CD4-positive, alpha-beta T cell treated with Interferon gamma for 1 hour (primary cell): ENCODE measurements around the gene CAPN13.
A peak's percentile ranks its signal among the peaks of the same experiment; 100 is the strongest.

Experiments used
- DNase-seq: peaks from one replicate; pipeline ENCODE4 v3.0.0-alpha.2; 2020

The CAPN13 gene

DNA sequence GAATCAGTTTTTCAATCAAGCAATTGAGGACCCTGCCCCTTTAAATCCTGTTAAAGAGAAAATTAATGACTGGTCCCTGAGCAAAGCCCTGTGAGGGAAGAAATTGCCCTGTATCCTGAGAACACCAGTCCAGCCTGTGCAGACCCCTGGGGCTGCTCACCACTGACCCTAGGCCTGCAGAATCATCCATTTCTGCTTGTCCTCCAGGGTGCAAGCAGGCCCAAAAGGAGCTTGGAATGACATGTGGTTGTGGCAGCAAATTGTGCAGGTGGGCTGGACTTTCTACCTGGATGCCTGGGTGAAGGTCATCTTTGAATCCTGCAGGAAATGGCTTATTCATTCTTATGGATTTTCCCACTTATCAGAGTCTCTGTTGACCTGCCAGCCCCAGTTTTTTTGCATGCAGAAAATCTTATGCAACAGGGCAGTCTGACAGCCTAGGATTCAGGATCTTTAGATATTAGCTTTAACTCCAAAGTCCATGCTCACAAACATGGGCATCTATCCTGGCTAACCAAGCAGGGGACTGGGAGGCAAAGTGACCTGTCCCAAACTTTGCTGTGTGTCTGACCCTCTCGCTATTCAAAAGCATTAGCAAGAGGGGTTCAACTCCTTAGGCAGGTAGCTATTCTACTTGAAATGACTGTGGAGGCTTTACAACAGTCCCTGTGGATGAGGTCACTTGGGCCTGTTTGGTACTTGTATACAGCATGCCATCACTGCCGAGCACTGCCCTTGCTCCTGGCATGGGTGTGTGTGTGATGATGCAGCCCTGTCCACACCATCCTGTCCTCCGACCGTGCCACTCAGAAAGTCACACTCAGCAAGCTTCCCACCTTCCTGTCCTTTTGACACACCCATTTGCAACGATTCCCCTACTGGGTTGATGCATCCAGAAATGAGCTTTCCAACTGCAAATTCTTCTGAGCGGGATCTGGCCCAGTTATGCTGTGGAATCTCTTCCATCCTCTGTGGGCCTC is 85.3 kb downstream of the CAPN13 start:
- no peak for DNase-seq

DNA sequence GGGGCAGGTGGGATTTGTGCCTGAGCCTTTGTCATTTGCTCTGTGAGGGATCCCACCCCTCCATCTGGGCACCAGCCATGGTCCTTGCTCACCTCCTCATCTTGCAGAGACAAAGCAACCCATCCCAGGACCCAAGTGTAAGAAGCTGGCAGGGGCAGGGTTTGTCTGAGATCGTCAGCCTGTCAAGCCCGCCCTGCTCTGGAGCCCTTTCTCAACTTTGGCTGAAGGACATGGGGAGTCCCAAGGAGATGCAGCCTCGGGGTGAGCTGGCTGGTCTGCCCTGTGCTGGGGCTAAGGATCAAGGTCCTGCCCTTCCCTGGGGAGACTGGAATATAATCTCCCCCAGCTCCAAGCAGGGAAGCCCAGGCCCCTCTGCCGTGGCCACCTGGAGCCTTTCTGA is 86.0 kb downstream of the CAPN13 start:
- no peak for DNase-seq

DNA sequence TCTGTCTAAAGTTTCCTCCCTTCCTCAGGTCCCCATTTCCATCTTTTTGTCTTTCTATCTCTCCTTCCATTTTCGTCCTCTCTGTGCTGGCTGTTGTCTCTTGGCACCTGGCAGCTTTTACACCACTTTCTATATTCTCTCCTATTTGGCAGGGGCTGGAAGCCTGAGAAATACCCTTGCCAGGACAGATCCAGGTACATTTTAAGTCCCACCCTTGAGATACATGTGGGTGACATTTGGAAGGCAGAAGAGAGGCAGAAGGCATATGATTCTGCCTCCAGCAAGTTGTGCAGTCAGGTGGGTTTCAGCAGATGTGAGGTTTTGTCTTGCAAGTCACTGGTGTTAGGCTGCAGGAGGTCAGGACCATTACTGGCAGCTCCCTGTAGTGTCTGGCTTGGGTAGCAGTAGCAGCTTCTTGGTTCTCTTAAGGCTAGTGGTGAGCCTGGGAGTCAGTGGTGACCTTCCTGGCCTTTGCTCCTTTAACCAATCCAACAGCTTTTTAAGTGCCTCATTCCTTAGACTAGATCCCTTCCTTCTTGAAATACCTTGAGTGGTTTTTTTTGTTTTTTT is 90.1 kb downstream of the CAPN13 start:
- no peak for DNase-seq

DNA sequence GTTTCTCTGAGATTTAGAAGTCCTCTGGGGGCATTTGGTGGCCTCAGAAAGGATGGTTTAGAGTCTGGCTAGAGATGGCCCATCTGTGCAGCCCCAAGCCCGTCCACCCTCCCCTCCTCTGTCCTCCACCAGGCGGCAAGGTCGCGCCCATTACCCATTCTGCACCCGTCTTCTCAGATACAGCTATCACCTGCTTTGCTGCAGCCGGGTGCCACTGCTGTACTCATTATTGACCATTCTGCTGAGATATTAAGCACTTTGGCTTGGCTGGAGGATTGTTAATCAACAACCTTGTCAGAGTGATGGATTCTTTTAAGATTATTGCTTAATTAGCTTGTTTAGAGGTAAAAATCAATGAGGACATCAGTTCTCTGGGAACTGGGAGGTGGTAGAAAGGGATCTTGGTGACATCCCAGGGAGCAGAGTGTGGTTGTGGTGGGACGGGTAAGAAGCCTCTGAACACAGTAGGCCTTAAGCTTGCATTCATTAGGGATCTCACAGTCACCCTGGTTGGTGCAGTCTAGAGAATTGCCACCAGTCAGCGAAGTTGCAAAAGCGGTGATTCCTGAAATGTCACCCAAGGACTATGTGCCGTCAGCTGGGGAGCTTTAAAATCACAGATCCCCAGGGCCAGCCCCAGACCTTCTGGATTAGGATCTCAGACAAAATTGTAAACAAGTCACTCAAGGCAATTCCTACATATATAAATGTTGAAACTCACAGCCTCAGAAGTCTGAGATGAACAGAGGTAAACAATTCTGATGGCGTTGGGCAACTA is 90.9 kb downstream of the CAPN13 start:
- DNase-seq = no peak

DNA sequence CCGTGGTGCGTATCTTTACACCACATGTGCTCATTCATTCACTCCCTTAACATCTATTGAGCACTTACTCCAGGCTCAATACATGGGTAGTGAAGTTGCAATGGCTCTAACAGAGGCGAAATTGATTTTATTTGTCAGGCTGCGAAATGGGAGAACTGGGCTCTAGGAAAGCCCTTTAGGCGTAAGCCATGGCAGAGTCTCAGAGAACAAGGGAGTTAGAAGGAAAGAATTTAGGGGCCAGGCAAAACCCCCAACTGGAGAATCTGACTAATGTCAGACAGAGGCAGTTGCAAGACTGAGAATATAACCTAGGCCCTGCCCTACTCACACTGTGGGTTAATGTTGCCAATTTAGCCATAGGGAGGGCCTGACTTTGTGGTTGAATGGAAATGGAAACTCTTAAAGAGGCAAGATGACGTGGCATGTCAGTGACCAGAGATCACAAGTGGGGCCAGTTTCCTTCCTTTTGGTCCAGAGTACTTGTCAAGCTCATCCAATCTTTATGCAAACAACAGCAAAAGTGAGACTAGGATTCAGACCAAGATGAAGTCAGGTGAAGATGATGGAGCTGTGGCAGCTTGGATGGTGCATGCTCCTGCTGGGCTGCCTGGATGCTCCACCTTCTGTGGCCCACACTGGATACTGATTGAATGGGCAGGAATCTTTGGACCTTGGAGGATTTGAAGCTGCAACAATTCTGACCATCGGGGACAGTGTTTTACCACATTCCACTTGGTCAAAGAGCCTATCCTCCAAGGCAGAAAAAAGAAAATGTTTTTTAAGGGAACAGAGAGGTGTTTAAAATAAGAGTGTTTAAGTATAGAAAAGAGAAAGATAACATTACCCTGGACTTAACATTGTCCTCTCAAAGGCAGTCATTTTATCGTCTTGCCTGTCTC is 92.2 kb downstream of the CAPN13 start:
- no peak for DNase-seq

DNA sequence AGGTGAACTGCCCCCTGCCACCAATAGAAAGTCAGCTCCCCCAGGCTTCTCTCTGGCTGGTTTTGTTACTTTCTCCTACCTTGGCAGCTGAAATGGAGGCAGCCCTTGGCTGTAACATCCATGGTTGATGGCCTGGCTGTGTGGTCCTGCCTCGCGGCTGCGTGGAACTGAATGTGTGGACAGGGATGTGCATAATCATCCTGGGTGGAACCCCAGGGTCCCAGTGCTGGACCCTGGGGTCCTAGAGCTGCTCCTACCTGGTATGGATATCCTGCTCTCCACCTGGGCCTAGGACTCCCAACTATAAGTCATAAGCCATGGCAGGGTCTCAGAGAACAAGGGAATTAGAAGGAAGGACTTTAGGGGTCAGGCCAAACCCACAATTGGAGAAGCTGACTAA is 93.5 kb downstream of the CAPN13 start:
- DNase-seq = no peak

DNA sequence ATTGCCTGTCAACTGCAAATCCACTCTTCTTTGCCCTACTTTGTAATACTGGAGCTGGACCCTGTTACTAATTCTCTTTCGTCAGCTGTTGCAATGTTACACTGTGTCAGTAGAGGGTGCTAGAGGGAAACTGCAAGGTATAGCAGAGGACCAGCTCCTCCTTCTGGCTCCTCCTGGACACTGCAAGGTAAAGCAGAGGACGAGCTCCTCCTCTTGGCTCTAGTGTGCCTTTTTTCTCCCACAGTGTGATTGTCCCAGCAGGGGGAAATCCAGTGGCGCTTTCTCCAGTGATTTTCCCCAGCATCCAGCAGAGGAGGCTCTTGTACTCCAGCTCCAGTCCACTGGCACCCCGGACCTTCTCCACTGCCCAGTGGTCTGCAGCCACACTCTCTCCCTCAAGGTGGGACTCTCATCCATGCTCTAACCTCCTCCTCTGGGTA is 95.6 kb downstream of the CAPN13 start:
- DNase-seq = peak; percentile 81

DNA sequence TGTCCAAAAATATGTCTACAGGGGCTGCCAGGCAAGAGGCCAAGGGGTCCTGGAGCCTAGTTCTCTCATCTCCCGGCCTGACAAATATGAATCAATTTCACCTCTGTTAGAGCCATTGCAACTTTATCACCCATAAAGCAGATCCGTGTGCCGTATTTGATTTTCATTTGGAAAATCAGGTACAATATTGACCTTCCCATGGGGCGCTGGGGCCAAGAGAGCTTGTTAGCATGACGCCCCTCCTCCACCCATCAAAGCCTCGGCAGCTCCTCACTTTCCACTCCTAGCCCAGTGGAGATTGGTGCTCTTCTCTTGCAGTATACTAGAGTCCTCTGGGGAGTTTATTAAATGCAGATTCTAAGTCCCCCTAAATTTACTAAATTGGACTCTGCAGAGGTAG is 96.8 kb downstream of the CAPN13 start:
- DNase-seq = no peak

DNA sequence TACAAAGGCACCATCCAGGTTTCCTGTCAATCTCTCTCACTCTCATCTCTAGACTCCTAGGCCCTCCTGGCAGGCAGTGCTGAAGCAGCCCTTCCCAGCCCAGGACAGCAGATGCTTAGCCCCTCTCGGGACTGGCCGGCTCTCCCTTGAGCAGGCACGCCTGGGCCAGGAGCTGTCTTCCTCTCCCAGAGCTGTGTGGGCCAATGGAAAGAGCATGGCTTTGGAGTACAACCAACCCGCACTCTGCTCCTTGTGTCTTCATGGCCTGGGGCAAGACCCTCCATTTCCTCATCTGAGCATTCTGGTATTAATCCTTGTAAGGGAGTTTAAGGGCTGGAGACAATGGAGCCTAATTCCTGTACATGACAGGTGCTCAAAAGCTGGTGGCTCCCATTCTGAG is 97.2 kb downstream of the CAPN13 start:
- DNase-seq = no peak

DNA sequence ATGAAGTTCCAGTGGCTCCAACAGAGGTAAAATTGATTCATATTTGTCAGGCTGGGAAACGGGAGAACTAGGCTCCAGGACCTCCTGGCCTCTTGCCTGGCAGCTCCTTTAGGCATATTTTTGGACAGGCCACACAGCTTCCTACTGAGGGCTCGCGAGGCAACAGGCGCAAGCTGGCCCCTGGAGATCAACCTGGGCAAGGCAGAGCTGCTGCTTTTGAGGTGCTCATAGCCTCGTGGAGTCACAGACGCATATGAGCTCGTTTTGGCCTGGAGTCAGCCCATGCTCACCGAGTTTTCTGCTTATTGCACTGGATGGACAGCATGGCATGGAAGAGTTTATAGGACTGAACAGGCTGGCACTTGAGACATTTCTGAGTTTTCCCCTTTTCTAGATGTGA is 97.7 kb downstream of the CAPN13 start:
- DNase-seq = no peak

DNA sequence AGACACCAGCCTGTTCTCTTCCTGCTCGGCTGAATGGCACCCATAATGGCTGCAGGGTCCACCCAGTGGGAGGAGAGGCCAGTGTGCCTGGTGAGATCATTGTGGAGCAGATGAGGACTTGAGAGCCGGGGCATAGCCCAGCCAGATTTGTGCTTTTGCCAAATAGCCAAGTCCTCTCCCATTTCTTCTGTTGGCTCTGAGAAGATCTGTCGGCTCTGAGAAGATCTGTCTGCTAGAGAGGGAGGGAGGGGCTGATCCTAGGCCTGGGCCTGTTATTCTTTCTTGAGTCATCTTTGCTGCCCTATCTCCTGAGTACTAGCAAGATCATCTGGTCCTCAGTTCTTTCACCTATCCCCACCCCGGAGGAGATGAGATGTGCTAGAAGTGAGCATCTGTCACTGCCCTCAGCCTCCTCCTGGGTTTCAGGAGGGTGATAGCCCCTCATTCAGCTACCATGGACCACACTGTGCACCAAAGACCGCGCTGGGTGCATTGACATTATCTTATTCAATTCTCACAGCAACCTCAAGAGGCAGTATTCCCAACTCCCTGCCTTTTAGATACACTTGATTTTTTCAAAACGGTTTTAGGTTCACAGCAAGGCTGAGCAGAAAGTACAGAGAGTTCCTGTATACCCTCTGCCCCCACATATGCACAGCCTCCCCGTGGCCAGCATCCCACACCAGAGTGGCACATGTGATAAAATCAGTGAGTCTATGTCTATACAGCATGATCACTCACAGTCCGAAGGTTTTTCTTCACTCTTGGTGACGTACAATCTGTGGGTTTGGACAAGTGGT is 98.6 kb downstream of the CAPN13 start:
- DNase-seq = no peak

DNA sequence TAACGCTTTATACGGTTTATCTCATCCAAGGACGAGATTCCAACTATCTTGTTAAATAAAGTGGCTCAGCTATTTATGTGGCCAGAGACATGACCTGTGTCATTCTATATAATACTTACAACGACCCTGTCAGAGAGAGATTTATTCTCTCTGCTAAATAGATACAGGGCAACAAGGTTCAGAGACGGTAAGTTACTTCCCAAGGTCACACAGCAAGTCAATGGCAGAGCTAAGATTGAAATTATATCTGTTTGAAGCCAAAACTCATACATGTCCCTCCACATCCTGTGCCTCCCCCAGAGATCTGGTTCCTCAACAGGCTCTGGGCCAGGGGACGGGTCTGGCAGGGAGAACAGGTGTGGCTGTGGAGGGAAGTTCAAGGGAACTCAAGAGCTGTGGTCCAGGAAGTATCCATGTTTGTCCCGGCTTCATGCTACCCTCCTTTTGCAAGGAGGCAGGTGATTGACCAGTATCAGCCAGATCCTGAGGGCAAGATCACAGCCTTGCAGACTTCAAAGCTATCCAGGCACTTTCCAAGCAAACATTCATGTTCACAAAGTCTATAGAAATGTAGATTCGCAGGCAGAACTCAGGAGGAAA is 99.8 kb downstream of the CAPN13 start:
- no peak for DNase-seq

DNA sequence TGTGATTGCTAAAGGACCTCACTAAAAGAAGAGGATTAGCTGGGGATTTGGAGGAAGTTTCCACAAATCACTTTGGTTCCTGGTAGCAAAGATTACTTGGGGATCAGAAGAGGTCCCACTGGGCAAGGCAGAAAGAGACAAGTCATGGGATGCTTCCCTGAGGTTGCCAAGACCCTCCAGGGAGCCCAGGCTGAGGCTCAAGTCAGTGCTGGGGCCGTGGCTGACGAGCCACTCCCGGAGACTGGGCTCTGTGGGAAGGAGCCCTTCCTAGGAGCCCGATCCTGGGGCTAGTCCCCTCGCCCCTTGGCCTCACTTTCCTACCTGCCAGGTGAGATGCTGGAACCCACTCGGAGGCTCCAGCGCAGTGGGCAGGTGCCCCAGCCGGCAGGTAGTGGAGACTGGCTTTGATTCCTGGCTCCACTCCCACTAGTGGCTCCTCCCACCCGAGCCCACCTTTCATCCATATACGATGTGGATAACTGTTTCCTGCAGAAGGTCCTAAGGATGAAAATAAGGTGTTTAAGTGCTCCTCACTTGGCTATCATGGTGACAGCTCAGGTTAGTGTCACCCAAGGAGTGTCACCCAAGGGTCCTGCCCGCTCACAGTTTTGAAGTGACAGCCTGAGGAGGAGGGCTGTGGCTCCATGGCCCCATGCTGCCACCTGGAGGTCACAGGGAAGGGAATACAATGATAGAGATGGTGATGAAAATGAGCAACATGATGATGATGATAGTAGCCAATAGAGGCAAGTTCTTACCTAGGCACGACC is 100.5 kb downstream of the CAPN13 start:
- DNase-seq = peak; percentile 69

DNA sequence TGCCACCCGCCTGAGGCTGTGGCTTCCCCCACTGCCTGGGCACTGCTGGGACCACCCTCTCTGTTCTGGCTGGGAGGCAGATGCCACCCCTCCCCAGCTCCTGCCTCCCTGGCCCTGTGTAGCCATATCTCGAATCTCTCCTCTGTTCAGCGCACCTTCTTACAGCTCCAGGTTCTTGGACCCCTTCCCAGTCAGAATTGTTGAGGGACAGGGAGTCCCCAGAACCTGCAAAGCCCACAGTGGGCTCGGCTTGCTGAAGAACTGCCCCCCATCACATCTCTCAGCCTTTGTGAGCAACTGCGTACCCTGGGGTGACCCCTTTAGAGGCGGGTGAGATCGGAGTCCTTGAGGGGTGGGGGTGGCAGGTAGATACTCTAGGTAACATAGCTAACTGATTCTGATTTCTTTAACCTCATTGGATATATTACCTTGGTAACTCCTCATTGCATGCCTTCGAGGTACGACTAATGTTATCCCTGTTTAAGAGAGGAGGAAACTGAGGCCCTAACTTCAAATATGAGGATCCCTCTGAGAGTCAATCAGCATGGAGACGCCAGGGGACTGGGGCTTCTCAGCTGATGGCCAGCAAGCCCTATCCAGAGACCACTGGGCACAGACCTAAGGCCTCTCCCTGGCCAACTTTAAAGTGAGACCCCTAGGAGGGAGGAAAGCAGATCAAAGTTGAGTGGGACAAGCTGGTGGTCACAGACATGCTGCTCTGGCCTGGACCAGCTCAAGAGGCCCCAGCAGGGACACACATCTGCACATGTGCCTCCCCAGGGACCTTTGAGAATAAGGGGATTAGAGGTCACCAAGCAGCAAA is 101.3 kb downstream of the CAPN13 start:
- DNase-seq = no peak

DNA sequence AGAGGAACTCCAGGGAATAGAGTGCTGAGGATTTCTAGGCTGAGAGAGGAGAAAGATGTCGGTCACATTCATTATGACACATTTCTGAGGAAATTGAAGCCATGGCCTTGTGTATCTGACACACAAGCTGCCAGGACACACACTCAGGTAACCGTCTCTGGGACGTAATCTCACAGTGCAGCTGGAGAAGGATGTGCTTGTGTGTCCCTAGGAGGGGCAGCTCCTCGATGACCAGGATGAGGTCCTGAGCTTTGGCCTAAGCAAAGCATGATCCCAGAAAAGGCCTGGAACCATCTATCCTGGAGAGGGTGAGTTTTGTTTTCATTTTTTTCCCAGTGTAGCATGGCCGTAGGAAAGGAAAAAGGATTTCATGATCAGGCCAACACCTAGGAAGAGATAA is 102.2 kb downstream of the CAPN13 start:
- no peak for DNase-seq

DNA sequence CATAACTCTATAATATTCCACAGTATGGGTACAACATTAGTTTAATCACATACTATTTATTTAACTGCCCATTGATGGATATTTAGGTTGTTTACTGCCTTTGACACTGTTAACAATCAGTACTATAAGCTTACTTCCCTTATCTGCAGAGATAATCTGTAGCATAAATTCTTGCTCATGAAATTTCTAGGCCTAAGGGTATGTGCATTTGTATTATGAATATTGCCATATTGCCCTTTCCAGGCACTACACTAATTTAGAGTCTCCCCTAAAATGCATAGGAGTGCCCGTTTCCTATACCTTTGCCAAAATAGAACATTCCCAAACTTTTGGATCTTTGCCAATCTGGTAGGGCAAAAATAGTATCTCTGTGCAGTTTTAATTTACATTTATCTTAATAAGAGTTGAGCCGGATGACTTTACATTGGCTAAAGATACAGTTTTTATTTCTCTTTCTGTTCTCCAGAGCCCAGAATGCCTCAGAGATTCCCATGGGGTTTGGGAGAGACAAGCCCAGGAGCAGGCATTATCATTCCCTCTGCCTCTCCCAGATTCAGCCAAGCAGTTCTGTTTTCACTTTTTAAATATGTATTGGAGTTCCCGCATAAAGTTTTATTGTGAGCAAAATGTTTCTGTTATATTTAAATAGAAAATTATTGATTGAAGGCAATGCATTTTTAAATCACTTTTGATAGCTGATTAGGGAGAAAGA is 102.8 kb downstream of the CAPN13 start:
- DNase-seq = no peak

DNA sequence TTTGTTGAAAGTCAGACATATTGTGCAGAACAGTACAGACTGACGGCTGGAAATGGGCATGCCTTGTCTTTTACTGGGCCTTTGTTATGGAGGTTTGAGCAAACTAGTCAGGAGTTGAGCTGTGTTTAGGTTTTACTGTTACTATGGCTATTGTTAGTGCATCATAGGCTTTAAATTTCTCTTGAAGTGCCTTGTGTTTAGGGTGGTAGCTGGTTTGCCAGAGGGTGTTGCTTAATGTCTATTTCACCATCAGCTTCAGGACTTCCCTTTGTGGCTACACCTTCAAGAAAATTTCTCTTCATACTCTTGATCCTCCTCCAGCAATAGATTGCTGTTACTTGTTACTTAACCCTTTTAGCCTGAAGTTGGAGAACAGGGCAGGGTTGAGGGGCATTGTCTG is 104.6 kb downstream of the CAPN13 start:
- no peak for DNase-seq

DNA sequence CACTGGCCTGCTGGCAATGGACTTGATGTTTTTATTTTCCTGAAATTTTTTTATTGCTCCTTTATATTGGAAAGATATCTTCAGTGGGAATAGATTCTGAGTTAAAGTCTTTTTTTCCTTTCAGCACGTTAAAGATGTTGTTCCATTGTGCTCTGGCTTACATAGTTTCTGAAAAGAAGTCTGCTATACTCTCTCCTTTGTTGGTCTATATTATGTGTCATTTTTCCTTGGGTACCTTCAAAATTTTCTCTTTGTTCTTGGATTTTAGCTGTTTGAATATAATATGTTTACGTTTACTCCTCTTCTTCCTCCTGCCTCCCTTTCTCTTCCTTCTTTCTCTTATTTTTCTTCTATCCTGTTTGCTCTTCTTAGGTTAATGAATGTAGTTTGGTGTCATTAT is 105.5 kb downstream of the CAPN13 start:
- DNase-seq = no peak
